ENCODE results near the gene GIT2.

GIT2 gene

DNA sequence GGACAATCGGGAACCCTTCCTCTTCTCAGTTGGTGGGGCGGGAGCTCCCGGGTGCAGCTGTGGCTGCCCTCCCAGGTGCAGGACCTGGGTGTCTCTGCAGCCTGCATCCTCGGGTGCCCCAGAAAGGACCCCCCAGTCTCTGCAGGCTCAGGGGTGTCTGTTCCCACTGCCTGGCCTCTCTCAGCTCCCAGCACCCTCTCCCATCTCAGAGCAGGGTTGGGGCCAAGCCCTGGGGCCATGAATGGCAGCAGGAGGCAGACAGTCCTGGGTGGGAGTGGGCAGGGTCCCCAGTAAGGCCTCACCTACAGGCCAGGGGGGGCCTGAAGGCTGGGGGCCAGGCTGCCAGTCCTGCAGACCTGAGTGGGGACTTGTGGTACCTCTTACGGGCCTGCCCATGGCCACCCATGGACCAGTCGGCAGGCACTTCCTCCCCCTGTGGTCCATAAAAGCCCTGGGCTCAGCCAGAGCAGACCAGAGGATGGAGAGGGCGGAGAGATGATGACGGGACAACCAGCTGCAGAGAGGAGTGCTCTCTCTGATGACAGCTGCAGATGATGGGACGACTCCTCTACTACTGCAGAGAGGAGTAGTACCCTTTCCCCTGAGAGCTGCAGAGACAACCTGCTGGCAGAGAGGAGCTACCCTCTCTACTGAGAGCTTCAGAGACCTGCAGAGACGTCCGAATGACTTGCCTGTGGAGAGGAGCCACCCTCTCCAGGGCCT, 69.5 kb downstream of the GIT2 start:
- Histone ChIP-seq H3K9me3 (ENCODE audit: control insufficient read depth, insufficient read depth, low read length) (no peaks in the 10 kb centered on the region), H3K4me1 (ENCODE audit: control insufficient read depth, low read length) (peaks cover 23% of the 10 kb centered on the region), H3K27ac (ENCODE audit: low read depth, low read length) (no peak overlapping the region), H3K4me2 (ENCODE audit: low read length) (no peak overlapping the region), H3K79me2 (ENCODE audit: control insufficient read depth, low read length) (no peaks in the 10 kb centered on the region), H3F3A (ENCODE audit: control insufficient read depth, insufficient read depth) (peaks cover 2% of the 10 kb centered on the region), H4K20me1 (ENCODE audit: control insufficient read depth, insufficient read depth, low read depth, low read length) (no peaks in the 10 kb centered on the region), H3K27me3 (ENCODE audit: control insufficient read depth, low read length) (no peaks in the 10 kb centered on the region), H3K4me3 (ENCODE audit: low read length) (no peak overlapping the region), H3K36me3 (ENCODE audit: control insufficient read depth, low read length) (peaks cover 41% of the 10 kb centered on the region), H3K9me2 (replicated peaks; ENCODE audit: control insufficient read depth, low read length) (no peaks in the 10 kb centered on the region)
- no peak for TF ChIP-seq EZH2phosphoT487 (IDR thresholded peaks at IDR 0.05; ENCODE audit: borderline replicate concordance, low read length)
- TF ChIP-seq, protein P1, sequence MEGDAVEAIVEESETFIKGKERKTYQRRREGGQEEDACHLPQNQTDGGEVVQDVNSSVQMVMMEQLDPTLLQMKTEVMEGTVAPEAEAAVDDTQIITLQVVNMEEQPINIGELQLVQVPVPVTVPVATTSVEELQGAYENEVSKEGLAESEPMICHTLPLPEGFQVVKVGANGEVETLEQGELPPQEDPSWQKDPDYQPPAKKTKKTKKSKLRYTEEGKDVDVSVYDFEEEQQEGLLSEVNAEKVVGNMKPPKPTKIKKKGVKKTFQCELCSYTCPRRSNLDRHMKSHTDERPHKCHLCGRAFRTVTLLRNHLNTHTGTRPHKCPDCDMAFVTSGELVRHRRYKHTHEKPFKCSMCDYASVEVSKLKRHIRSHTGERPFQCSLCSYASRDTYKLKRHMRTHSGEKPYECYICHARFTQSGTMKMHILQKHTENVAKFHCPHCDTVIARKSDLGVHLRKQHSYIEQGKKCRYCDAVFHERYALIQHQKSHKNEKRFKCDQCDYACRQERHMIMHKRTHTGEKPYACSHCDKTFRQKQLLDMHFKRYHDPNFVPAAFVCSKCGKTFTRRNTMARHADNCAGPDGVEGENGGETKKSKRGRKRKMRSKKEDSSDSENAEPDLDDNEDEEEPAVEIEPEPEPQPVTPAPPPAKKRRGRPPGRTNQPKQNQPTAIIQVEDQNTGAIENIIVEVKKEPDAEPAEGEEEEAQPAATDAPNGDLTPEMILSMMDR (IDR thresholded peaks at IDR 0.05; ENCODE audit: low read depth, low read length, poor library complexity, severe bottlenecking), result no peak

DNA sequence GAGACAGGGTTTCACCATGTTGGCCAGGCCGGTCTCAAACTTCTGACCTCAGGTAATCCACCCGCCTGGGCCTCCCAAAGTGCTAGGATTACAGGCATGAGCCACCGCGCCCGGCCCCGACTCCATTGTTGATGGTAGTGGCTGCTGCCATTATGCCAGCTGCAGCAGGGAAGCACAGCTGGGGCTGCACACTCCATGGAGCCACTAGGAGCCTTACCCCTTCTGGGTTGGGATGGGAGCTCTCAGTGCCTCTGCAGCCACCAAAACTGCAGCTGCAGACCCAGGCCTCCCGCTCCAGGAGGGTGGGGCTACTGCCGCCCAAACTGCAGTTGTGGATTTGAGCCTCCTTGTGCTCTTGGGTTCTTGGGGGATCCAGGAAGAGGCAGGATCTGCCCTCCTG, 70.2 kb downstream of the GIT2 start:
- H3K79me2 ChIP-seq (ENCODE audit: control insufficient read depth, low read length), result no peaks in the 10 kb centered on the region
- H3K9me3 ChIP-seq (ENCODE audit: control insufficient read depth, insufficient read depth, low read length), result no peaks in the 10 kb centered on the region
- H3K27ac ChIP-seq (ENCODE audit: low read depth, low read length), result no peak overlapping the region
- H3K36me3 ChIP-seq (ENCODE audit: control insufficient read depth, low read length), result peaks cover 38% of the 10 kb centered on the region
- H3K4me1 ChIP-seq (ENCODE audit: control insufficient read depth, low read length), result peaks cover 23% of the 10 kb centered on the region
- H3K4me3 ChIP-seq (ENCODE audit: low read length), result no peak overlapping the region
- H3F3A ChIP-seq (ENCODE audit: control insufficient read depth, insufficient read depth), result peaks cover 4% of the 10 kb centered on the region
- no peaks in the 10 kb centered on the region for H3K27me3 ChIP-seq (ENCODE audit: control insufficient read depth, low read length)
- H4K20me1 ChIP-seq (ENCODE audit: control insufficient read depth, insufficient read depth, low read depth, low read length), result no peaks in the 10 kb centered on the region
- H3K9me2 ChIP-seq (replicated peaks; ENCODE audit: control insufficient read depth, low read length), result no peaks in the 10 kb centered on the region
- no peak for TF ChIP-seq EZH2phosphoT487 (IDR thresholded peaks at IDR 0.05; ENCODE audit: borderline replicate concordance, low read length)
- TF ChIP-seq, protein P1 (IDR thresholded peaks at IDR 0.05; ENCODE audit: low read depth, low read length, poor library complexity, severe bottlenecking), result no peak
- H3K4me2 ChIP-seq (ENCODE audit: low read length), result no peak overlapping the region

DNA sequence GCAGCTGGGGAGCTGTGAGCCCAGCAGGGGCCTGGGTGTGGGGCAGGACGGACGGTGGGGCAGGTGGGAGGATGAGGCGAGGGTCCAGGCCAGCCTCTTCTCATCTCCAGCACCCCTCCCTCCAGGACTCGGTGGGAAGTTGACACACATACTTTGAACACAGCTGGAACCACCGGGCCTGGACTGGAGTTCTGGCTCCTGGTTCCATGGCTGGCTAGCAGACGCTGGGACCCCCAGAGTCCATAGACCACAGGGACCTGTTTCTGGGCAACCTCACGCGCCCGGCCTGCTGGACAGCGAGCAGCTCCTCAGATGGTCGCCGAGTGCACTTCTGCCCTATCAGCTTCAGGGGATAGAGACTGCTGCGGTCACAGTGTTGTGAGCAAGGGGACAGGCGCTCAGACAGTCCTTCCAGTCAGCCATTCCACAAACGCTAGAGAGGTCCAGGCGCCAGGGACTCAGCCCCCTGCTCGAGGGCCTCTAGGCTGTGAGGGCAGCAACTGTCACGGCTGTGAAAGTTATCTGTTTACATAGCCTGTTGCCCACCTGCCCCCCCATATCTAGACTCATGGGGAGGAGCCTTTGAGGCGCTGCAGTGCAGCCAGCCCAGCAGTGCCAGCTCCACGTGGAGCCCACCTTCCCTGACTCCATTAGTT, 70.9 kb downstream of the GIT2 start:
- Histone ChIP-seq H3K27ac (ENCODE audit: low read depth, low read length) (no peak overlapping the region), H3K27me3 (ENCODE audit: control insufficient read depth, low read length) (no peaks in the 10 kb centered on the region)

More for the DNA sequence above, 70.9 kb downstream of the GIT2 start:
- TF ChIP-seq, protein P1 (IDR thresholded peaks at IDR 0.05; ENCODE audit: low read depth, low read length, poor library complexity, severe bottlenecking), result no peak
- Histone ChIP-seq H3K9me3 (ENCODE audit: control insufficient read depth, insufficient read depth, low read length) (no peaks in the 10 kb centered on the region), H3K4me2 (ENCODE audit: low read length) (no peak overlapping the region), H3K4me1 (ENCODE audit: control insufficient read depth, low read length) (peaks cover 23% of the 10 kb centered on the region), H3K79me2 (ENCODE audit: control insufficient read depth, low read length) (no peaks in the 10 kb centered on the region), H3K9me2 (replicated peaks; ENCODE audit: control insufficient read depth, low read length) (no peaks in the 10 kb centered on the region), H3K36me3 (ENCODE audit: control insufficient read depth, low read length) (peaks cover 38% of the 10 kb centered on the region), H3F3A (ENCODE audit: control insufficient read depth, insufficient read depth) (peaks cover 4% of the 10 kb centered on the region), H3K4me3 (ENCODE audit: low read length) (no peak overlapping the region), H4K20me1 (ENCODE audit: control insufficient read depth, insufficient read depth, low read depth, low read length) (no peaks in the 10 kb centered on the region)
